Spleen (tissue), 7 donors: Measurements from ENCODE around the gene NOP10.

Source experiments
- POLR2A ChIP-seq, 3 donors: fragments of 450-650 bp; IDR thresholded peaks; one replicate each; pipeline ENCODE4 v1.5.1; 2017; ENCODE audit warnings: antibody characterized with exemption in 3 of 3, mild to moderate bottlenecking in 1 of 3
- TF ChIP-seq, protein P1 (sequence below), 11 experiments: fragments of 200-600 bp in 7 of 11; fragments of 450-650 bp in 4 of 11; sonication (generic) in 4 of 11; IDR thresholded peaks in 8 of 11; conservative IDR thresholded peaks in 3 of 11; 1 replicate in 7 of 11; 2 replicates in 4 of 11; pipeline versions ENCODE4 v1.4.0 to v1.8.0; 2016 to 2021; ENCODE audit warnings: antibody characterized with exemption in 11 of 11, inconsistent platforms in 4 of 11, mild to moderate bottlenecking in 1 of 11
- donor health status: DM: no; HTN: no; CAD: no; lungs with moderate emphysema.
- donor health status: DM: no; HTN: no; CAD: no.
- donor health status: DM: no; HTN: no; CAD: no.

GRCh38 chr15:34374816-34375215 lies 31.9 kb upstream of the NOP10 start:
- TF ChIP-seq, protein P1, sequence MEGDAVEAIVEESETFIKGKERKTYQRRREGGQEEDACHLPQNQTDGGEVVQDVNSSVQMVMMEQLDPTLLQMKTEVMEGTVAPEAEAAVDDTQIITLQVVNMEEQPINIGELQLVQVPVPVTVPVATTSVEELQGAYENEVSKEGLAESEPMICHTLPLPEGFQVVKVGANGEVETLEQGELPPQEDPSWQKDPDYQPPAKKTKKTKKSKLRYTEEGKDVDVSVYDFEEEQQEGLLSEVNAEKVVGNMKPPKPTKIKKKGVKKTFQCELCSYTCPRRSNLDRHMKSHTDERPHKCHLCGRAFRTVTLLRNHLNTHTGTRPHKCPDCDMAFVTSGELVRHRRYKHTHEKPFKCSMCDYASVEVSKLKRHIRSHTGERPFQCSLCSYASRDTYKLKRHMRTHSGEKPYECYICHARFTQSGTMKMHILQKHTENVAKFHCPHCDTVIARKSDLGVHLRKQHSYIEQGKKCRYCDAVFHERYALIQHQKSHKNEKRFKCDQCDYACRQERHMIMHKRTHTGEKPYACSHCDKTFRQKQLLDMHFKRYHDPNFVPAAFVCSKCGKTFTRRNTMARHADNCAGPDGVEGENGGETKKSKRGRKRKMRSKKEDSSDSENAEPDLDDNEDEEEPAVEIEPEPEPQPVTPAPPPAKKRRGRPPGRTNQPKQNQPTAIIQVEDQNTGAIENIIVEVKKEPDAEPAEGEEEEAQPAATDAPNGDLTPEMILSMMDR (IDR thresholded peaks at IDR 0.05 in 8 of 11, conservative IDR thresholded peaks at IDR 0.05 in 3 of 11), result no peak
- no peak for TF ChIP-seq POLR2A (IDR thresholded peaks at IDR 0.05)
